NCI-H774 (cell line): ENCODE results near the gene FGF8.

ENCODE experiments used
- DNase-seq: peaks from one replicate; lab custom pipeline; 2025; lab: John Stamatoyannopoulos, UW

The FGF8 gene

GRCh38 chr10:101725296-101726114, 50.4 kb downstream of the FGF8 start:
- DNase-seq = no peak

GRCh38 chr10:101724446-101724845, 51.5 kb downstream of the FGF8 start:
- DNase-seq = no peak

GRCh38 chr10:101723176-101723575, 52.7 kb downstream of the FGF8 start:
- DNase-seq = no peak

- DNase-seq = no peak
Measured at GRCh38 chr10:101721806-101722205, 54.1 kb downstream of the FGF8 start.

- no peak for DNase-seq
Measured at GRCh38 chr10:101720606-101721230, 55.2 kb downstream of the FGF8 start.
